Measurements from ENCODE around the gene PKLR. TPM values are rescaled to one million over a fixed set of nuclear protein-coding genes. Genes with fewer than 3 reads are reported as not detected.
"Not testable (repeated sequence)": the region's sequence is repeated elsewhere in the genome, so short reads cannot be mapped to it uniquely, and the experiment has no call there.

PKLR gene
- under 1 TPM in 1 of 3 donors, not detected in 2; 0.02 TPM for polyA plus RNA-seq

GRCh38 chr1:155301342-155301841 is at the start of gene PKLR:
PKLR (minus strand) TSS chr1:155301438; CDS start chr1:155301395, 43 bp downstream.
- no peak within 1 kb of the TSS for H3K27ac ChIP-seq (ENCODE audit: low read depth, low read length)
- 82 to 90% (median 89%) methylated on average over 5 of the region's 5 CpGs for WGBS, 3 donors

DNA sequence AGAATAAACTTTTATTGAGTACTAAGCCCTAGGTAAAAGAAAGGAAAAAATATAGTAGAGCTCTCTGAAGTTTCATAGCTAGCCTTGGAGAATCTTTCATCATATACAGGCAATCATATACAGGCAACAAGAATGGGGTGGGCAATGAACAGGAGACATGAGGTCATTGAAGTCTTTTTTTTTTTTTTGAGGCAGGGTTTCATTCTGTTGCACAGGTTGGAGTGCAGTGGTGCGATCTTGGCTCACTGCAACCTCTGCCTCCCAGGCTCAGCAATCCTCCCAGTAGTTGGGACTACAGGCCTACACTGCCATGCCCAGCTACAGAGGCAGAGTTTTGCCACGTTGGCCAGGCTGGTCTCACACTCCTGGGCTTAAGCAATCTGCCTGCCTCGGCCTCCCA is 41.6 kb upstream of the PKLR start:
- WGBS, 3 donors: 89 to 97% (median 90%) methylated on average over 3 of the region's 3 CpGs
- no peak overlapping the region for H3K27ac ChIP-seq (ENCODE audit: low read depth, low read length)

DNA sequence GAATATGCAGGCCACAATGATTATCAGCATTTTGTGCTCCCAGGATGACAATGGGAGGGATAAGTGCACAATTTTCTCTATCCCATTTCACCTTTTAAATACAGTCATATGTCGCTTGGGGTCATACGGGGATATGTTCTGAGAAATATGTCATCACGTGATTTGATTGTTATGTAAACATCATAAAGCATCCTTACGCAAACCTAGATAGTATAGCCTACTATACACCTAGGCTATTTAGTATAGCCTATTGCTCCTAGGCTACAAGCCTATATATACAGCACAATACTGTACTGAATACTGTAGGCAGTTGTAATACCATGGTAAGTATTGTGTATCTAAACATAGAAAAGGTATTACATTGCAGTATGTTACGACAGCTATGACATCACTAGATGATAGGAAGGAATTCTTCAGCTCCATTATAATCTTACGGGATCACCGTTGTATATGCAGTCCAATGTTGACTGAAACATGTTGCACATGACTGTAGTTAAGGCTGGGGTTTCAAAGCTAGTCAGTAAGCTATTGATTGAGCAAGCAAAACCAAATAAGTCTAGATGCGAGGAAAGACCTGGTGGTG is 38.4 kb upstream of the PKLR start:
- no peak overlapping the region for H3K27ac ChIP-seq (ENCODE audit: low read depth, low read length)
- 86 to 91% (median 91%) methylated on average over 8 of the region's 8 CpGs for WGBS, 3 donors

GRCh38 chr1:155334962-155335361 is 33.7 kb upstream of the PKLR start:
- no peak overlapping the region for H3K27ac ChIP-seq (ENCODE audit: low read depth, low read length)
- WGBS, 3 donors: 51 to 67% (median 66%) methylated on average over 1 of the region's 1 CpG

- no peak overlapping the region for H3K27ac ChIP-seq (ENCODE audit: low read depth, low read length)
- WGBS, 3 donors: 78 to 94% (median 86%) methylated on average over 11 of the region's 11 CpGs
These were observed 28.9 kb upstream of the PKLR start for GRCh38 chr1:155329980-155330598.

DNA sequence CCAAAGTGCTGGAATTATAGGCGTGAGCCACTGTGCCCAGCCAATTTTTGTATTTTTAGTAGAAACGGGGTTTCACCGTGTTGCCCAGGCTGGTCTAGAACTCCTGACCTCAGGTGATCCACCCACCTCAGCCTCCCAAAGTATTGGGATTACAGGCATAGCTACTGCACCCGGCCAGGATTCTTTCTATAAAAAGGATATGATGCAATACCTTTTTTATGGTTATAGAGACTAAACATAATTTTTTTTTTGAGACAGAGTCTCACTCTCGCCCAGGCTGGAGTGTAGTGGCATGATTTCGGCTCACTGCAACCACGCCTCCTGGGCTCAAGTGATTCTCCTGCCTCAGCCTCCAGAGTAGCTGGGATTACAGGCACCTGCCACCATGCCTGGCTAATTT is 27.6 kb upstream of the PKLR start:
- WGBS, 3 donors: 82 to 90% (median 83%) methylated on average over 7 of the region's 7 CpGs
- H3K27ac ChIP-seq (ENCODE audit: low read depth, low read length): not testable (repeated sequence)

DNA sequence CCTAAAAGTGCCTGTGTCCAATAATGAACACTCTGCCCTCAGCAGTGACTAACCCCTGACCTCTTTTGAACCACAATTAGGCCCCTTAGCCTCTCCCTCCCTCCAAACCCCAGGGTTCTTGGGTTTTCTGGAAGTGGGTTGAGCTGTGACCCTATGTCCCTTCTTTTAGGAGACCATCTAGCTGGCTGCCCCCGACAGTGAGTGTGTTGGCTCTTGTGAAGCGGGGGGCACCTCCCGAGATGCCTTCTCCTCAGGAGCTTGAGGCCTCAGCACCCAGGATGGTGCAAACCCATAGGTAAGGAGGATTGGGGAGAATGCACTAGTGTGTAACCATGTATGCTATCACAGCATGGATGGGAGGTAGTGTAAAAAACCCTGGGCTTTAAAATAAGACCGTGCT is 26.7 kb upstream of the PKLR start:
- no peak overlapping the region for H3K27ac ChIP-seq (ENCODE audit: low read depth, low read length)
- 85 to 90% (median 88%) methylated on average over 4 of the region's 4 CpGs for WGBS, 3 donors

DNA sequence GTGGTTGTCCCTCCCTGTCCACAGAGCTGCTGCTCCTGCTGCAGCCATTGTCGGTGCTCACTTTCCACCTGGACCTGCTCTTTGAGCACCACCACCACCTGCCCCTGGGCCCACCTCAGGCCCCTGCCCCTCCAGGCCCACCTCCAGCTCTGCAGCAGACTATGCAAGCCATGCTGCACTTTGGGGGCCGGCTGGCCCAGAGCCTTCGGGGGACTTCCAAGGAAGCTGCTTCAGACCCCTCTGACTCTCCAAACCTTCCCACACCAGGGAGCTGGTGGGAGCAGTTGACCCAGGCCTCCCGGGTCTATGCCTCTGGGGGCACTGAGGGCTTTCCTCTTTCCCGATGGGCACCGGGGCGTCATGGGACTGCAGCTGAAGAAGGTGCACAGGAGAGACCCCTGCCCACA is 25.4 kb upstream of the PKLR start:
- no peak overlapping the region for H3K27ac ChIP-seq (ENCODE audit: low read depth, low read length)
- 87 to 88% (median 87%) methylated on average over 7 of the region's 7 CpGs for WGBS, 3 donors

GRCh38 chr1:155326020-155326526 is 24.8 kb upstream of the PKLR start:
- no peak overlapping the region for H3K27ac ChIP-seq (ENCODE audit: low read depth, low read length)
- 82 to 92% (median 82%) methylated on average over 6 of the region's 6 CpGs for WGBS, 3 donors

GRCh38 chr1:155325603-155325893 is 24.3 kb upstream of the PKLR start:
- H3K27ac ChIP-seq (ENCODE audit: low read depth, low read length): no peak overlapping the region
- 36 to 64% (median 49%) methylated on average over 6 of the region's 6 CpGs for WGBS, 3 donors

DNA sequence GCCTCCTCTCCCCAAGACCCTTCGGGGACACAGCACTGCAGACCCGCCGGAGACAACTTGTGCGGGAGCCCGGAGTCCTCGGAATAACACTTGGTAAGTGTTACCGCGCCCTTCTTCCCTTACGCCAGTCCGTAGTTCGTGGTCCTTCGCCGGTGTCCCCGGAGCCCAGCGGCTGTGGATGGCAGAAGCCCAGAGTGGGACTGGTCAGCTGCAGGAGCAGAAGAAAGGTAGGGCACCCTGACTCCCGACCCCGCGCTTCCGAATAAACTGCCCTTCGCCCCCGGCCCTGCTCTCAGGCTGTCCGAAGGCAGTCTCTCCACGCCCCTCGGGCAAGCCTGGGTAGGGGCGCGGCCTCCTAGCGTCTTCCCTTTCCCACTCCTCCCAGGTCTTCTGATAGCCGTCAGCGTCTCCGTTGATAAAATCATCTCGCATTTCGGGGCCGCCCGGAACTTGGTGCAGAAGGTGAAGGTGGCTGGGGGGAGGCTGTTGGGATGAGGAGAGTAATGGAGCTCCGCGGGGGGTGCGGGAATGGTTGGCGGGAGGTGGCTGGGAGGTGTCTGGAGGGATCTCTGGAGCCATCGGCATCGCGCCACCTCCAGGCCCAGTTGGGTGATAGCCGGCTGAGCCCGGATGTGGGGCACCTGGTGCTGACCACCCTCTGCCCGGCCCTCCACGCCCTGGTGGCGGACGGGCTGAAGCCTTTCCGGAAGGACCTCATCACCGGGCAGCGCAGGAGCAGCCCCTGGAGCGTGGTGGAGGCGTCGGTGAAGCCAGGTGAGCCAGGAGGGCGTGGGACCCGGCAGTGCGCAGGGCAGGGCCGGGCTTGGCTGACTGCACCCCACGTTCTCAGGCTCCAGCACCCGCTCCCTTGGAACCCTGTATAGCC is 23.7 kb upstream of the PKLR start:
- 6 to 14% (median 12%) methylated on average over 59 of the region's 59 CpGs for WGBS, 3 donors
- H3K27ac ChIP-seq (ENCODE audit: low read depth, low read length): no peak overlapping the region

DNA sequence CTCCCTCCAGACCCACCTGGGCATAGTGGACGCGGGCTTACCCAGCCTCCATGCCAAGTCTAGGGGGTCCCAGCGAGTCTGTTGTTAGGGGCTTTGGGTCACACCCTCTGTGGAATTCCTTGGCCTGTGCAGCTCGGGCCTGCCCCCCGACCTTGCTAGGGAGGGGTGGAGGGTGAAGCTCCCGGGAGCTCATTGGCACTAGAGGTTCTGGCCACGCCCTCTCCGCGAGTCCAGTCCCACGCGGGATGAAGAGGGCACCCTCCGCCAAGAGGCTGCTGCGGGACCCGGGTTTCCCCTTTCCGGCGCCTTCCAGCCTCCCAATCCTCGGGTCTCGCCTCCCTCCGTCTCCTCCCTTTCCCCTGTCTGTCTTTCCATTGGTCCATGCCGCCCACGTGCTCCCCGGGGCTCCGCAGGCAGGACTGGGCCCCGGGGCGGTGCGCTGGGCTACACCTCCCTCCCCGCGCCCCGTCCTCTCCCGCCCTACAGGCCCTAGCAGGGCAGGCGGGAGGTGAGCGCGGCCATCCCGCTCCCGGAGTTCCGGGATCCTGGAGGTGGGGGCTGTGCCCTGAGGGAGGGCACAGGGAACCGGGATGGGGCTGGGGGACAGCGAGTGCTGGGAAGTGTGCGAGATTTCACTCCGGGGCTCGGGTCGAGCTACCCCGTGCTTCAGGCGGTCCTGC is 22.9 kb upstream of the PKLR start:
- peak overlapping the region; percentile 84 for H3K27ac ChIP-seq (ENCODE audit: low read depth, low read length)
- 0 to 1% (median 1%) methylated on average over 26 to 44 of the region's 44 CpGs for WGBS, 3 donors

DNA sequence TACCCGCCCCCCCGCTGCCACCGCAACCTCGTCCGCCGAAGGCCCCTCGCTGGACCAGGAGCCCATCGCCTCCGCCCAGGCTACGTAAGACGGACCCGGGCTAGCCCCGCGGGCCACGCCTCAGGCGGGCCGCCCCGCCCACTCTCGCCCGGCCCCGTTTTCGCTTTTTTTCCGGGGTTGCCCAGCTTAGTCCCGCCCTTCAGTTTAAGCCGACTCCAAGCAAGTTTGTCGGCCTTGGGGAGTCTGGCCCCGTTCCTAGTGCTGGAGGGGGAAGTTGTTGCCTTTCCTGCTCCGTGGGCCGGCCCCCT is 22.4 kb upstream of the PKLR start:
- peak overlapping the region; percentile 84 for H3K27ac ChIP-seq (ENCODE audit: low read depth, low read length)
- whole genome bisulfite sequencing, 3 donors: 0% methylated on average over 16 to 29 of the region's 29 CpGs

GRCh38 chr1:155322953-155323728 is 21.9 kb upstream of the PKLR start:
- WGBS, 3 donors: 1% methylated on average over 48 to 58 of the region's 58 CpGs
- peak overlapping the region; percentile 84 for H3K27ac ChIP-seq (ENCODE audit: low read depth, low read length)

DNA sequence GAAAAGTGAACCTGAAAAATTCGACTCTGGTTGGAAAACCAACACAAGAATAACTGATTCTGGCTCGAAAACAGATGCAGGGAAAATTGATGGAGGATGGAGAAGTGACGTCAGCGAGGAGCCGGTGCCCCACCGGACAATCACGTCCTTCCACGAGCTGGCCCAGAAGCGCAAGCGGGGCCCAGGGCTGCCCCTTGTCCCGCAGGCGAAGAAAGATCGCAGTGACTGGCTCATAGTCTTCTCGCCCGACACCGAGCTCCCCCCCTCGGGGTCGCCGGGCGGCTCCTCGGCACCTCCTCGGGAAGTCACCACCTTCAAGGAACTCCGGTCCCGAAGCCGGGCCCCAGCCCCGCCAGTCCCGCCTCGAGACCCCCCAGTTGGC is 21.3 kb upstream of the PKLR start:
- H3K27ac ChIP-seq (ENCODE audit: low read depth, low read length): no peak overlapping the region
- 1 to 3% (median 1%) methylated on average over 25 to 28 of the region's 28 CpGs for WGBS, 3 donors

GRCh38 chr1:155321639-155322503 is 20.6 kb upstream of the PKLR start:
- no peak overlapping the region for H3K27ac ChIP-seq (ENCODE audit: low read depth, low read length)
- 43 to 54% (median 51%) methylated on average over 25 to 27 of the region's 27 CpGs for WGBS, 3 donors

Measured in adipose tissue (tissue), 3 donors.